ENCODE results near the gene HLX. TPM values are rescaled to one million over a fixed set of nuclear protein-coding genes. Genes with fewer than 3 reads are reported as not detected.

HLX gene
- total RNA-seq, 1 experiment from 2014 or later, result 1.8 TPM

- ChIA-PET RAD21 (ENCODE audit: low non-redundant PET in 1 of 2, low total read pairs in 2 of 2, uncharacterized antibody in 2 of 2, unreplicated experiment in 2 of 2) (no interaction called here), CTCF (no interaction called here), POLR2A (no interaction called here)
- Histone ChIP-seq H3K4me2 (ENCODE audit: low read length) (no peak overlapping the region), H3K27me3 (ENCODE audit: insufficient read depth, low read length) (no peaks in the 10 kb centered on the region), H3K27ac (ENCODE audit: low read depth, low read length) (no peak overlapping the region), H3K9me3 (ENCODE audit: control insufficient read depth in 1 of 2, insufficient read depth in 1 of 2, low read depth in 1 of 2, low read length in 2 of 2) (no peaks in the 10 kb centered on the region), H2AFZ (ENCODE audit: low read depth, low read length, poor library complexity, severe bottlenecking) (no peak overlapping the region), H3K4me3 (replicated peaks in 1 of 2; ENCODE audit: low read depth in 1 of 2, low read length in 2 of 2) (no peak overlapping the region), H4K20me1 (ENCODE audit: insufficient read depth) (no peaks in the 10 kb centered on the region), H3K9me2 (ENCODE audit: insufficient read depth) (no peaks in the 10 kb centered on the region), H3K79me2 (ENCODE audit: insufficient read depth, low read length) (no peaks in the 10 kb centered on the region), H3K4me1 (ENCODE audit: control insufficient read depth in 1 of 2, insufficient read depth in 2 of 2, low read length in 2 of 2) (no peaks in the 10 kb centered on the region), H3K9ac (ENCODE audit: low read length) (no peak overlapping the region), H3K36me3 (ENCODE audit: control insufficient read depth in 1 of 2, insufficient read depth in 2 of 2, low read length in 2 of 2) (no peaks in the 10 kb centered on the region)
- BruUV-seq (replicated peaks), result no TSS peak
- TF ChIP-seq CTCF (IDR thresholded peaks at IDR 0.05 in 2 of 3, conservative IDR thresholded peaks at IDR 0.05 in 1 of 3; ENCODE audit: borderline replicate concordance in 1 of 3, insufficient read depth in 1 of 3, low read depth in 2 of 3, low read length in 2 of 3), result no peak
- TF ChIP-seq EZH2 (IDR thresholded peaks at IDR 0.05), result no peak
- TF ChIP-seq CEBPB (IDR thresholded peaks at IDR 0.05; ENCODE audit: low read depth), result no peak
- no peak for TF ChIP-seq RAD21 (IDR thresholded peaks at IDR 0.05; ENCODE audit: low read depth)
- no peak for TF ChIP-seq ELF1 (IDR thresholded peaks at IDR 0.05; ENCODE audit: borderline replicate concordance, low read depth)
- no peak for TF ChIP-seq MAX (IDR thresholded peaks at IDR 0.05)
- no peak for TF ChIP-seq ZNF274 (IDR thresholded peaks at IDR 0.05; ENCODE audit: low read depth, low read length)
- no peak for TF ChIP-seq JUND (IDR thresholded peaks at IDR 0.05)
- TF ChIP-seq REST (IDR thresholded peaks at IDR 0.05; ENCODE audit: low read depth), result no peak
- TF ChIP-seq TCF7L2 (IDR thresholded peaks at IDR 0.05; ENCODE audit: borderline replicate concordance, extremely low read depth, insufficient read depth, insufficient read length), result no peak
- TF ChIP-seq YY1 (IDR thresholded peaks at IDR 0.05; ENCODE audit: extremely low read depth, insufficient replicate concordance, low read depth, low read length), result no peak
- TF ChIP-seq EGR1 (IDR thresholded peaks at IDR 0.05; ENCODE audit: low read depth), result no peak
- TF ChIP-seq ZFX (IDR thresholded peaks at IDR 0.05), result no peak
- TF ChIP-seq POLR2A (IDR thresholded peaks at IDR 0.05; ENCODE audit: borderline replicate concordance, extremely low read depth, insufficient read depth, insufficient read length), result no peak
- no peak for TF ChIP-seq EZH2phosphoT487 (IDR thresholded peaks at IDR 0.05; ENCODE audit: borderline replicate concordance)
- TF ChIP-seq SIN3A (IDR thresholded peaks at IDR 0.05; ENCODE audit: low read depth), result no peak
- no peak for TF ChIP-seq SRF (IDR thresholded peaks at IDR 0.05; ENCODE audit: low read depth)
- intact Hi-C loops (cut with micrococcal nuclease), result no loop called here
- ATAC-seq, result no peak
- no peak for DNase-seq (ENCODE audit: low read depth, low spot score)
These were observed 43.7 kb downstream of the HLX start for GRCh38 chr1:220922951-220923350.

Measured in HCT116 (cell line).